Lung microvascular endothelial cell (primary cell): ENCODE results near the gene TACC2. TPM values are rescaled to one million over a fixed set of nuclear protein-coding genes. Genes with fewer than 3 reads are reported as not detected.

Source experiments
- DNase-seq, 2 donors: peaks; one replicate each; pipeline versions ENCODE4 v3.0.0 to v3.0.0-alpha.2; 2010; ENCODE audit warnings: low read depth in 2 of 2
- total RNA-seq: library from RNA; depleted of rRNA; stranded (reverse); fragments of >200 nt; gene quantifications from 2 replicates; pipeline ENCODE4 v1.2.1, GENCODE V29; 2014

TACC2 gene
- total RNA-seq, 1 donor from 2014 or later, result 0.60 TPM

- DNase-seq, result no peak
Observed at GRCh38 chr10:122246830-122247520, 258.0 kb downstream of the TACC2 start.

GRCh38 chr10:122248356-122249302 lies 259.7 kb downstream of the TACC2 start:
- no peak for DNase-seq

GRCh38 chr10:122249303-122249850 lies 260.4 kb downstream of the TACC2 start:
- DNase-seq, result no peak

- DNase-seq, result no peak
Observed at GRCh38 chr10:122249991-122250750, 261.2 kb downstream of the TACC2 start.

- DNase-seq, result no peak
Observed at GRCh38 chr10:122251459-122252255, 262.7 kb downstream of the TACC2 start.

GRCh38 chr10:122252805-122253204 lies 263.8 kb downstream of the TACC2 start:
- peak in 1 of 2 donors; percentile 25 for DNase-seq

- DNase-seq, result no peak
Observed at GRCh38 chr10:122253605-122254004, 264.6 kb downstream of the TACC2 start.

GRCh38 chr10:122254831-122255230 lies 265.9 kb downstream of the TACC2 start:
- no peak for DNase-seq

GRCh38 chr10:122255509-122256301 lies 266.7 kb downstream of the TACC2 start:
- DNase-seq, result no peak

- no peak for DNase-seq
Observed at GRCh38 chr10:122257041-122257440, 268.1 kb downstream of the TACC2 start.

GRCh38 chr10:122258136-122259074 lies 269.4 kb downstream of the TACC2 start:
- DNase-seq, result peak in 1 of 2 donors; percentile 20

GRCh38 chr10:122259075-122259466 lies 270.1 kb downstream of the TACC2 start:
- no peak for DNase-seq

- no peak for DNase-seq
Observed at GRCh38 chr10:122261584-122261983, 272.6 kb downstream of the TACC2 start.

- DNase-seq, result peak in 1 of 2 donors; percentile 51
Observed at GRCh38 chr10:122263971-122264370, 275.0 kb downstream of the TACC2 start.

GRCh38 chr10:122264436-122264835 lies 275.5 kb downstream of the TACC2 start:
- DNase-seq, result no peak

- no peak for DNase-seq
Observed at GRCh38 chr10:122264931-122265330, 276.0 kb downstream of the TACC2 start.

GRCh38 chr10:122265896-122266295 lies 276.9 kb downstream of the TACC2 start:
- DNase-seq, result no peak

GRCh38 chr10:122267849-122268737 lies 279.1 kb downstream of the TACC2 start:
- peak; percentile 47 to 62 for DNase-seq
